HG02852 (cell line): ENCODE results near the gene CPNE1.
"Not testable (repeated sequence)": the region's sequence is repeated elsewhere in the genome, so short reads cannot be mapped to it uniquely, and the experiment has no call there.

ENCODE experiments used
- ATAC-seq: cut with Tn5 transposase; IDR thresholded peaks from one replicate; pipeline ENCODE4 v1.9.1; 2021; ENCODE audit warnings: mild to moderate bottlenecking, moderate library complexity; ENCODE audit not compliant: unreplicated experiment

CPNE1 gene

DNA sequence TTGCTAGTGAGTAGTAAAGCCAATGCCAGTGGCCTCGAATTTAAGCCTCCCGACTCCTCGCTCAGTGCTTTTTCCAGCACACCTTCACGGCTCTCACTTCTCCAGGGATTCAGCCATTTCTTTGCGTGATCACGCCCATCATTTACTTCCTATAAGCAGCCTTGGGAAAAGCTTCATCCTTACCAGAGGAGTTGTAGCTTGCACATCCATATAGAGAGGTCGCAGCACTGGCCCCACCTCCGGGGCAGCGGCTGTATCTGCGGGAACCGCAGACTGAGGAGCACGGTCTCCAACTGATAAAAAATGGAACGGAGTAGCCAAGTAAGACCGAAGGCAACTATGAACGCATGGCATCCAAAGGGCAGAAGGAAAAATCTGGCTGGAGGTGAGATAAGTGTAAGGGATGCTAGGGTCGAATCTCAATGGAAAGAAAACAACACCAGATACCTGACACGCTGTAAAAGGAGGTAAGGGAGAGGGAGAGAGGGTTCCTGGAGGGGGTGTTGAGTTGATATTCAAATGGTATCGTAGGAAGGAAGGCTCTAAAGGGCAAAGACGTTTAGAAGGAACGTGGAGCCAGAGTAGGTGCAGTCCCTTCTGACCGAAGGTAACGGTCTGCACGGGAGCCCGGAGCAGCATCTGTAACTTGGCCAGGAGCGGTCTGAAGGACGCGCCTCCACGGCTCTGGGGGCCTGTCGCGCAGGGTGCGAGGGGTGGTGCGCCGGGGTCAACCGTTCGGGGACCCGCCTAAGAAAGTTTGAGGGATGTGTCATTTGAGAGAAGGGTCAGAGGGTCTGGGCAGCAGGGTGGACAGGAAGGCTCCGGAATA lies 33.8 kb upstream of the CPNE1 start:
- peak; percentile 27 for ATAC-seq

DNA sequence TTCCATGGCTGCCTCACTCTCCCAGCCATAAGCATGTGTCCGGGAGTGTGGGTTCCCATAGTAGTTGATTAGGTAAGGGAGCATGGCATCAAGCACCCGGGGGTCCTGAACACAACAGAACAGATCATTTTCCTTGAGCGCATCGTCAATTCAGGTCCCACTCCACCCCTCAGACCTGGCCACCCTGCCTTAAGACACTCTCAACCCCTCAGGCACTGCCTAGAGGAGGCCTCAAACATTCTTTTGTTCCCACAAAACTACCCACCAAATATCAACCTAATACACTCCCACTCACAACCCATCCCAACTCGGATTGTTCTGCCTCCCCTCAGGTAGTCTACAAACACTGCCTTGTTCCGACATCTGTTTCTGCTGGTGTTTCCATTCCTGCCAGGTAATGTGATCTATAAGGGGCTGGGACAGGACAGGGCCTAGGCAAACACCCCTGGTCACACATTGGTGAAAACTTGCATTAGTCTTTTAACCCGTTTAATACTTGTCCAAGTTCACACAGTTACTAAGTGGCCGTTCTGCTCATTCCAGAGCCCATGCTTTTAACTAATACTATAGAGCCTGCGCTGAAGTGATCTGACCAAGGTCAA lies 33.1 kb upstream of the CPNE1 start:
- no peak for ATAC-seq

DNA sequence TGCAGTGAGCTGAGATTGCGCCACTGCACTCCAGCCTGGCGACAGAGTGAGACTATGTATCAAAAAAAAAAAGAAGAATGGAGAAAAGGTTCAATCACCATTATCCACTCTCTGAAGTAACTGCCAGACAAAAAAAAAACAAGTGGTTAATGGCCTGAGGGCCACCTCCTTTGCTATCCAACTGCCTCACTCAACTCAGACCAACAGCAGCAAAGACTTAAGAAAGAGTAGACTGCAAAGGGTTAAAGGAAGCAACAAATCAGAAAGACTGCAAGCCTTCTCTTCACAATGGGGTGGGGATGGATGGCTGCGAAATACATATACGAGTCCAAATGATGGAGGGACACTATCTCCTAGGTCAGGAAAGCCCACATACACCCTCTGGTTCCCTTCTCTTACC lies 31.3 kb upstream of the CPNE1 start:
- no peak for ATAC-seq

DNA sequence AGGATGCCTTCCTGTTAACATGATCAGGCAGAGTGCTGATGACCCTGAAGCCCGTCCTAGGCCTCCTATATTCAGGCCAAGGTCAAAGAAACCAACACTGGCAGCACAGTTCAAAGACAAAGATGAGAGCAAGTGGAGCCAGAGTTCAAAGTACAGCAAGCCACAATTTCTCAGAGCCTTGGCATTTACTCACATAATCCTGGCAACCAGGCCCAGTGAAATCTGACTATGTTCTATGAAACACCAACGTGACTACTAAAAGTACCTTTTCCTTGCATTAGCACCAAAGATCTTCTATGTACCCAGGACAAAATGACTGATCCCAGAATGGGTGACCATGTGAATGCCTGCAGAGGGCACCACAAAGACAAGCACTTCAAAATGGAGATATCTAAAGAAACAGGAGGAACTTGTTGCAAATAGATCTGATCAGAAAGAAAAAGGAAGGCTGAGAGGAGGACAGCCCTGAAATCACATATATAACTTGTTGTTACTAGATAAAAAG lies 30.6 kb upstream of the CPNE1 start:
- no peak for ATAC-seq

DNA sequence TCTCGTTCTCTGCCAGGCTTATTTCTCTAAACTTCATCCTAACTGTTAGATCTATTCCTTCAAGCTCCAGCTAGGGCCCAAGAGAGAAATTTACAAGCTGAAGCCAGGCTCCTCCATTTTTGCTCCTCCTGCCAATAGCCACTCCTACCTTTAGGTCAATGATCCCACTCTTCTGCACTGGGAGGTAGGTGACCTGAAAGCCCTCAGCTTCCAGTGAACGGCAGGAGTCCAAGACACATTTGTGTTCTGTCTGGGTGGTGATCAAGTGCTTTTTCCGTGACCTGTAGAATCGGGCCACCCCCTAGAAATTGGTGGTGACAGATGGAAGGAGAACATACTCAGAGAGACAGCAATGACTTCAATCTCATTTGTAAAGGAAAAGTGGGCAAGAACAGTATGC lies 25.6 kb upstream of the CPNE1 start:
- ATAC-seq, result no peak

DNA sequence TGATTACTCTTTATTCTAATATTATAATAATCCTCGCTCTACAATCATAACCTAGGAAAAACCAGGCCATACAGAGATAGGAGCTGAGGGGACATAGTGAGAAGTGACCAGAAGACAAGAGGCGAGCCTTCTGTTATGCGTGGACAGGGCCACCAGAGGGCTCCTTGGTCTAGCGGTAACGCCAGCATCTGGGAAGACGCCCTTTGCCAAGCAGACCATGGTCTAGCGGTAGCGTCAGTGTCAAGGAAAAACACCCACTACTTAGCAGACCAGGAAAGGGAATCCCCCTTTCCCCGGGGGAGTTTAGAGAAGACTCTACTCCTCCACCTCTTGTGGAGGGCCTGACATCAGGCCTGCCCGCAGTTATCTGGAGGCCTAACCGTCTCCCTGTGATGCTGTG lies 22.2 kb upstream of the CPNE1 start:
- ATAC-seq, result not testable (repeated sequence)

DNA sequence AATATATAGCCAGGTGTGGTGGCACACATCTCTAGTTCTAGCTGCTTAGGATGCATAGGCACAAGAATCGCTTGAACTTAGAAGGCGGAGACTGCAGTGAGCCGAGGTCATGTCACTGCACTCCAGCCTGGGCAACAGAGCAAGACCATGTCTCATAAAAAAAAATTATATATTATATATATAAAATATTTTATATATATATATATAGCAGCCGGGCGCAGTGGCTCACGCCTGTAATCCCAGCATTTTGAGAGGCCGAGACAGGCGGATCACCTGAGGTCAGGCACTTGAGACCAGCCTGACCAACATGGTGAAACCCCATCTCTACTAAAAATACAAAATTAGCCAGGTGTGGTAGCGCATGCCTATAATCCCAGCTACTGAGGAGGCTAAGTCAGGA lies 20.7 kb upstream of the CPNE1 start:
- not testable (repeated sequence) for ATAC-seq

DNA sequence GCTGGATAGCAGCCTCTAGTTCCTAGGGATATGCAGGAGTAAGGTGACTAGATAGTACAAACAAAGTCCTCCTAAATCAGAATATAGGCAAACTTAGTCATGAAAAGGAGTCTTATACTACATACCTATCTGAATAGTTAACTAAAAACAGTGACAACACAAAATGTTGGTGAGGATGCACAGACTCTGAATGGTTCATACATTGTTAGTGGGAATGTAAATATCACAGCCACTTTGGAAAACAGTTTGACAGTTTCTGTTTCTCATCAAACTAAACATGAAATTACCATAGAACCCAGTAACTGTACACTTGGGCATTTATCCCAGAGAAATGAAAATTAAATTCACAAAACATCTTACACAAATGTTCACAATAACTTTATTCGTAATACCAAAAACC lies 17.3 kb upstream of the CPNE1 start:
- ATAC-seq, result no peak

DNA sequence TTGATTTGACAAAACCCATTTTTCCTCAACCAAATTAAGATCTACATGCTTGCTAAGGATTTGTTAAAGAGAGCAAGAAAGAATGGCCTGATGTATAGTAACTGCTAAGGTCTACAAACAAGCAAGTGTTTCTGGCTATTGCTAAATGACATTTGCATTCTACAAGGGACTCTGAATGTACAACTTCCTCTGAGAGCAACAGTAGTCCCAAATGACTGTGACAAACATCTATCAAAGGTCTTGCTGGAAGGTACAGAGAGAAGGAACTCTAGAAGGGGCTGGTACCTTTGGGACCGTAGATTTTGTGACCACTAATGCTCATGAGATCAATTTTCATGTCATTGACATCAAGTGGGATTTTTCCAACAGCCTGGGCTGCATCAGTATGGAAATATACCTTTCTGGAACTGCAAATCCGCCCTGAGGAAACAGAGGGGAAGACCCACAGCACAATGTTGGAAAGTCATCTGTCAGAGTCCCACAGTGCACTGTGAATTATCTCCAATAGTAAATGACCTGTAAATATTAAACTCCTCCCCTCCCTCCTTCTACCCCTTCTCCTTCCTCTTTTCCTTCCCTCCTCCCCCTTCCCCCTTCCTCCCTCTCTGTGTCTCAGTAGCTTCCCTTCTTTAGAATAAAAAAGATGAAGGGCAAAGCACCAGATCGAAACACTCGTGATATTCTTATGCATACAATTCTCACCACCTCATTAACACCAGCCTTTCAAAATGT lies 15.9 kb upstream of the CPNE1 start:
- ATAC-seq, result no peak

DNA sequence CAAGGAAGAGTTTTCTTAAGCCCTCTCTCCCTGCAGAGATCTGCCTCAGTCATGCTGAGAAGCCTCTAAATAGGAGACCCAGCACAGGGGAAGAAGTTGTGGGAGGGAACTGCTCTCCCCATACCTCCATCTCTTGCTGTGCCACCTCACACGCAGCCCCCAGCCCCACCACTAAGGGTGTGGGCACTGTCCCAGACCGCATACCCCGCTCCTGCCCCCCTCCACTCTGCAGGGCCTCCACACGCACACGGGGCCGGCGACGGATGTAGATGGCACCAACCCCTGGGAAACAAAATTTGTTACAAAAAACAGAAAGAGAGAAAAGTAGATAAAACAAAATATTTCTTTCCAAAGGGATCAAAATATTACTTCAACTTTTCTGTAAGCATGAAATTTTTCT lies 10.2 kb upstream of the CPNE1 start:
- ATAC-seq, result no peak

DNA sequence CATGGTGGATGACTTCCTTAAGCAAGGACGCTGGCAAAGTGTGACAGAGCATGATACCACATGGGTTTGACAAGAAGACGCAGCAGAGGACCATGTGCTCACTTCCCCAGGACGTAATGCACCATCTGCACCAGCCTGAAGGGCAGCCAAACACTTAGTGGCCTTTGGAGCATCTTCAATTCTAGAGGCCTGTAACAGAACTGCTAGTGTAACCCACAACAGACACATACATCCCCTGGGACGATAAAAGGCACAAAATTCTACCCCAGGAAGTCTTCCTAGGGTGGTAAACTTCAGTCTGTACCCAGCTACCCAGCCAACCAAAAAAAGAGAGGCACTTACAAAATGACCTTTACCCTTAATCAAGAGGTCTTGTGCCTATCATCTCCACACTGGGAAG lies 9.2 kb upstream of the CPNE1 start:
- ATAC-seq, result no peak

DNA sequence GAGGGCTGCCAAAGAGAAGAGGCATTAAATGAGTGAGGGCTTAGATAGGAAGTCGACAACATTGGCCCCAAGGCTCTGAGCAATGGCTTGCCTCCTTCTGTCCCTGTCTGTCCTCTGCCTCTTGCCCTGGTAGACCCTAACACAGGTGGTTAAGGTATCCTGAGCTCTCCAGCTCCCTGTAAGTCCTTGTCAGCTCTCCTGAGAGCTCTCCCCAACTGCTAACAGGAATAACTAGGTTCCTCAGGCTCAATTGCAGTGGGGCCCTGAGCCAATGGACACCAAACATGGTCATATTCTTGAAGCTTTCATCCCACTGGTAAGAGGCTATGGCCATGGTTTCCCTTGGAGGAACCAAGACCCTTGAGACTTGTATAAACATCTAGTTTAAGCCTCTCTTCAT lies 5.0 kb upstream of the CPNE1 start:
- no peak for ATAC-seq

DNA sequence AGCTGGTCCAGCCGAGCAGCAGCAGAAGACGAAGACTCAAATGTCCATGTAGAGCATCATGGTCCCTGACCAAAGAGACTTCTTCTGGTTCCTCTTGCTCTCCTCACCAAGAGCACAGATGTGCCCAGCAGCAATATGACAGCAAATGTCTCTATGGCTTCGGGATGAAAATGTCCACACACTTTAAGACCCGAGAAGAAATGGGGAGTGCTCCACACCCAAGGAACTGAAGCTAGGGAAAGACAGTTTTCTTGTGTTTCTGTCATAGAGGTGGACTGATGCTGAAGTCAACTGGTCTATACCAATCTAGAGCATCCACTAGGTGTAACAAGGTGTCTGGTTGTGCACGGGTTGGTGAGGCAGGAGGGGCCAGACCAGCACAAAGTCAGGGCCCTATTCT lies 4.5 kb upstream of the CPNE1 start:
- no peak for ATAC-seq

DNA sequence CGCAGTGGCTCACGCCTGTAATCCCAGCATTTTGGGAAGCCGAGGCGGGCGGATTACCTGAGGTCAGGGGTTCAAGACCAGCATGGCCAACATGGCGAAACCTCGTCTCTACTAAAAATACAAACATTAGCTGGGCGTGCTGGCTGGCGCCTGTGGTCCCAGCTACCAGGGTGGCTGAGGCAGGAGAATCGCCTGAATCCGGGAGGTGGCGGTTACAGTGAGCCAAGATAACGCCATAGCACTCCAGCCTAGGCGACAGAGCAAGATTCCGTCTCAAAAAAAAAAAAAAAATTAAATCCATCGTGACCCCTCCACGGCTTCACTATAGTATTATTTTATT lies 1.2 kb upstream of the CPNE1 start:
- no peak for ATAC-seq

DNA sequence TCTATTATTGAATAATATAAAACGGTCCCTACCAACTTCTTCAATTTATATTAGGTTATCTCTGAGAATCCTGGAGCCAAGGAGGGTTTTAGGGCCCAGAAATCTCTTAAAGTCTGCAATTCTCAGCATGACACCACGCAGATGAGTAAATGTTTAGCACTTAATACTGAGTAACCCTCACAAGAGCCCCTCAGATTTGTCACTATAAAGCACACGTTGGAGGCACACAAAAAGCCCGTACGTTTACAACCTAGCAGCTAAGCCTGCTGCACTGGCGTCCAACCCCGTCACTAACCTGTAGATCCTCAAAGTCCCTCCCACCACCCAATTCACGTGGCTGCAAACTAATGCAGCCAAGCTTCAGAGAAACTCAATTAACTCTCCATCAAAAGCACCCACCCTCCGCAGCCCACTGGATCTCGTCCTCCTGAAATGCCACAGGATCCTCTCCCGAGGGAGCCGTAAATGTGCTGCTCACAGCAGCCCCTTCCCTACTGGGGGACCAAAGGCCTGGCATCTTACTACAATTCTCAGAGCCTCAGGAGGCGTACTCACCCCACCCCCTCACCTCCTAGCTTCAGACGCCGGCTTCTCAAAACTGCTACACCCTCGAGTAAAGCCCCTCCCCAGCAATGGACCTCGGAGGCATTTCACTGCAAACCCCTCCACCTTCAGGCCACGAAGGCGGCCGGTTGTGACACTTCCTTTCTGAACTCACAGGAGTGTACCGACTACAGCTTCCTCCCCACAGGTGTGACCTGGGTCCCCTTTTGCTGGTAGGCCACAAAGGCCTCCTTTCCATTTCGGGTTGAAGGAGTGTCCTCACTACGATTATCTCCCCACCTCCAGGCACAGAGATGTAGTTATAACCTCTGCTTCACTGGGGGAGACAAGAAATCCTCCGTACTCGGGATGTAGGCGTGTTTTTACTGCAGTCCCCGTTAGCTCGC lies 909 bp downstream of the CPNE1 start:
- peak; percentile 19 for ATAC-seq

DNA sequence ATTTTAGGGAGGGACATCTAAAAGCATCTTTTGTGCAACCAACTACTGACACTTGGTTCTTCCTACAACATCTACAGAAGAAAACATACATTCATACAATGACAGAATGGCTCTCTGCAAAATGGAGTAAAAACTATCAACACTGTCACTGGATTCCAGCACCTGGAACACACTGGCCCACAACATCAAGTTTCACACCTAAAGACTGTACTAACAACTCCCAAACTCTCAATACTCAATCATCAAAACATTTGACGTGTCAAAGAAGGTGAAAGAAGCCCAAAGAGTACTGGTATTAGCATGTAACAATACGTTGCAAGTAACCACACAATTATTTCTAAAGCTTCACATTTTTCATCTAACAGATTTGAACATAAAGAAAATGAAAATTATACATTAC lies 2.1 kb downstream of the CPNE1 start:
- ATAC-seq, result no peak

DNA sequence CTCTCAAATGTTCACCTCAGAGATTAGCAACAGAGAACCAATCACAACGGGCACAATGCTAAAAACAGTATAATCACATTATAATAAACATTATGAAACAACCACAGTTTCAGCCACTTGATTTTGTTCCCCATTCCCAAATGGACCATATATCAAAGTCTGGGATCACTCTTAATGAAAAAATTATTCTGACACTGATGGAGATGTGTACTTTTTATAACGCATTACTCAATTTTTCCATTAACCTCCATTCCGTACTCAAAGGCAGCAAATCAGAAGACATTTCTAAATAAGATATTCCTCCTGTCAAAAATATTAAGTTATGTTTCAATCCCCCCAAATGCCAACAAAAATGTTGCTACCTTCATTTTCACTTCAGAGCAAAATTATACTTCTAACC lies 2.8 kb downstream of the CPNE1 start:
- ATAC-seq, result no peak

DNA sequence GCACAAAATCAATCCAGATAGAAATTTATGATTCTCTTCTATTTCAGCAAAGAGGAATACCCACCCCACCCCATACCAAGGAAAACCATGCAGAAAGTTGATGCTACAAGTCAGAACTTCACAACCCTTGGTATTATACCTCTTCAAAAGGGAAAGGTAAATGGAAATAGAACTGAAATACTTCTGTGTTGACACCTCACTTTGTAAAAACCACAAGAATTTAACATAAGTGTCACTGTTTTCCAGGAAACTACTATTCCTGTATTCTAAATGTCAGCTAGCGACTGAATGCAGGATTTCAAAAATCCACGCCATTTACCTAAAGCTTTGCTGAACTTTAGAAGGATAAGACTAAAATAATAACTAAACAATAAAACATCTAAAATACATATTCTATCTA lies 3.6 kb downstream of the CPNE1 start:
- ATAC-seq, result no peak

DNA sequence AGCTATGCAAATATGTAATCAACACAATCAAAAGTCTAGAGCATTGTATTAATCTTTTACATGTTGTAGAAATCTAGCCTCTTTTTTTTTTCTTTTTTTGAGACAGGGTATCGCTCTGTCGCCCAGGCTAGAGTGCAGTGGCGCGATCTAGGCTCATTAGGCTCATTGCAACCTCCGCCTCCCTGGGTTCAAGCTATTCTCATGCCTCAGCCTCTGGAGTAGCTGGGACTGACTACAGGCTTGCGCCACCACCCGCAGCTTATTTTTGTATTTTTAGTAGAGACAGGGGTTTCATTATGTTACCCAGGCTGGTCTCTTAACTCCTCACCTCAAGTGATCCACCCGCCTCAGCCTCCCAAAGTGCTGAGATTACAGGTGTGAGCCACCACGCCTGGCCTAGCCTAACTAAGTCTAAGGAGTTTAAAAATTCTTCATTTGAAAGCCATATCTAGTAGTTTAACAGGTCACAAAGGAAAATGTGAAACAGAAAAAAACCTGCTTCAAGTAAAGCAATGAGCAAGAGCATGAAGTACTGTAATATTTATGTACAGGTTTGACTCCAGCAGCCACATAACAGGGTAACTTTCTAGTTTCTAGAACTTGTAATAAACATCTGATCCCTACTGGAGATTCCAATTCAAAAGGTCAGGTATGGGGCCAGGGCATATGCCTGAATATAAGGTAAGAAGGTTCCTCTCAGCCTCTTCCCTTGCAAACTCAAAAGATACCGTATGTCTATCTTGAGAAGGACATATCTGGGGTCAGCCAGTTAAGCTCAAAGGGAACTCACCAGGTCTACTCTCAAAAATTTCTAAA lies 4.4 kb downstream of the CPNE1 start:
- no peak for ATAC-seq

DNA sequence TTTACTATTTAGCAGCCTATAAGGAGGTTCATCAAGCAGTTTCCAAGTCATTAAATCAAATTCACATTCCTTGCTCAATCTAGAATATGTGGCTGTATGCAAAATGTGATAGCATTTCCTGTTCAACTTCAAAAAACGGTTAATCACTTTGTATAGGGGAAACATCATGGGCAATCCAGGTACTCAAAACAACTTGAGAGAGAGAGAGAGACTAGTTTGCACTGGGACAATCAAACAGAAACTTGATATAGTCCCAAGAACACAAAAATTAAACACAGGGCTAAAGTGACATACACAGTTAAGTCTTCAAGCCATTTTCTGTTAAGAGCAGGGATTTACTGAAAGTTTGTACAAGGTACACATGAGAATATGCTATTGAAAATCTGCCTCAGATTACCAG lies 7.4 kb downstream of the CPNE1 start:
- ATAC-seq, result no peak
